Activated gamma-delta T cell (primary cell): ENCODE data around the gene WBP2NL.
"Not testable (repeated sequence)": the region's sequence is repeated elsewhere in the genome, so short reads cannot be mapped to it uniquely, and the experiment has no call there.

Source experiments
- DNase-seq: peaks from one replicate; lab custom pipeline; 2025; lab: John Stamatoyannopoulos, UW
- total RNA-seq, 2 donors: gene quantifications; one replicate each; lab custom pipeline; 2026; lab: John Stamatoyannopoulos, UW

Gene WBP2NL
- 2.1 to 4.1 reads per million in 2 donors for total RNA-seq

- peak; percentile 67 for DNase-seq
Measured at GRCh38 chr22:41998361-41999261, at the start of gene WBP2NL. WBP2NL (plus strand) TSS chr22:41998788; CDS start chr22:41998819, 31 bp downstream.

- DNase-seq, result not testable (repeated sequence)
Measured at GRCh38 chr22:41948928-41949296, 49.7 kb upstream of the WBP2NL start.

- DNase-seq, result no peak
Measured at GRCh38 chr22:41949297-41949965, 49.2 kb upstream of the WBP2NL start.

DNA sequence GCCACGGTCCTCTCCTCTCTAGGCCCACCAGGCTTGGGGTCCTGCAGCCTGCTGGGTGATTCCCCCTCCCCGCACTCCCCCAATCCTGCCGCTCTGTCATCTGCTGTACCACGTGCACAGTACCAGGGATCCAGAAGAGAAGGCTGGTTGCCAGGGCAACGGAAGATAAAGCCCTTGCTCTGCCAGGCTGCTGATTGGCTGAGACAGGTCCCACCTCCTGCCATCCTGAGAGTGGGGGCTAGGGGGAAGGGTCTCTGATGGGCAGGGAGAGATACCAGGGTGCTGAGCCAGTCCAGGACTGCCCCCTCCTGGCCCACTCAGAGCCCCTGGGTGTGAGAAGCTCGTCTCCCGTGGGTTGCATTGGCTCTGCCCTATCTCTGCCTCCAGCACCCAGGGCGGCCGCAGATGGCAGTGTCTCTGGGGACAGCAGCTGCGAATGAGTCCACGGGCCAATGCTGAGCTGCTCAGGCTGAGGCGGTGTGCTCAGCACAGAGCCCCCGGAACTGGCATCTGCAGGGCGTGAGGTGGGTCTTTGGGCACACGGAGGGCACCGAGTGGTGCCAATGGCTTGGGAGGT, 46.6 kb upstream of the WBP2NL start, which contains the start of gene SMIM45:
TSS of gene SMIM45 (plus strand) at position 253 of the 577 bp plus-strand sequence.
- DNase-seq, result no peak

- DNase-seq, result no peak
Measured at GRCh38 chr22:41952713-41953112, 45.9 kb upstream of the WBP2NL start.

DNA sequence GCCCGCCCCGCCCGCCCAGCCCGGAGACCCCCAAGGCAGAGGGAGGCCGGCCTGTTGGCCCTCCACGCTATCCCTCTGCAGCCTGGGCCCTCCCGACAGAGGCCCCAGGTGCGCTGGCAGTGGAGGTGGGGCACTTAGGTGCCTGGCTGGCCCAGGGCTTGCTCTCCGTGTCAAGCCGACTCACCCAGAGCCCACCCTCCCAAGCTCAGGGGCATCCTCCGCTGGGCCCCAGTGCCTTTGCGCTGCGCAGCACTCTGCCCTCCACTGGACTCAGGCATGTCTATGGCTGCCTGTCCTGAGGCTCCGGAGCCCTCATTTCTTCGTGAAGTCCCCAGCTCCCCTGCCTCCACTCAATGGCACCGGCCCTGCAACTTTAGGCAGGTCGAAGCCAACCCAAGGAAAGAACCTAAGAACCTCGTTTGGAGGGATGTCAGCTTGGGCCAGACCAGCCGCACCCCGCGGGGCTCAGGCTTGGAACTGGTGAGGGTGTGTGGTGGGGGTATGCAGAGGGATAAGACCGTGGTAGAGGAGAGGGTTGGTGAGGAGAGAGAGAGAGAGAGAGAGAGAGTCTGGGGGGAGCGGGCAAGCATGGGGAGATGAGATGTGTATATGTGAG, 40.5 kb upstream of the WBP2NL start:
- DNase-seq, result no peak

DNA sequence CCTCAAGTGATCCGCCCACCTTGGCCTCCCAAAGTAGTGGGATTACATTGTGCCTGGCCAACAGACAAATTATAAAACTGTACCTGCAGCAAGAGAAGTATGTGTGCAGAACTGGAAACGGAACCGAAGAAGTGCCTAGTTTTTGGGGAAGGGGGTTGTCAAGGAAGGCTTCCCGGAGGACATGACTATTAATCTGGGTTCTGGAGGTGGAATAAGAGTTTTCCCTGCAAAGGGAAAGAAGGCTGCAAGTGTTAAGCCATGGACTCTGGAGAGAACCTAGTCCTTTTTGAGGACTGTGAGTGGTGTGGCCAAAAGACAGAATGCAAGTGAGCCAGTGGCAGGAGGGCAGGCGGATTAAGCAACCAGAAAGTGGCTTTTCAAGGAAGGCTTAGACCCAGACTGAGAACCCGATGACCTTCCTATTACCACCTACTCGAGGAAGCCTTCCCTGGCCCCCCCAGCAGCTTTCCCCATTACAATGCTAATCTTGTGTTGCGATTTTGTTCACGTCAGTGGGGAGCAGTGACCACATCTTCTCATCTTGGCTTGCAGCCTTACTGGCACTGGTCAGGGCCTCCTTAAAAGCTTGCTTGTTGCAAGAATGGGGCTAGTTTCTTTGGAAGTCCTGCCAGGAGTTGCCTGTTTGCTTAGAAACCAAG, 35.0 kb upstream of the WBP2NL start:
- DNase-seq, result no peak

- no peak for DNase-seq
Measured at GRCh38 chr22:41964112-41964491, 34.5 kb upstream of the WBP2NL start.

GRCh38 chr22:41966225-41966606, 32.4 kb upstream of the WBP2NL start:
- DNase-seq, result no peak

- DNase-seq, result no peak
Measured at GRCh38 chr22:41966607-41967240, 31.9 kb upstream of the WBP2NL start.

- DNase-seq, result no peak
Measured at GRCh38 chr22:41968601-41969000, 30.0 kb upstream of the WBP2NL start.

DNA sequence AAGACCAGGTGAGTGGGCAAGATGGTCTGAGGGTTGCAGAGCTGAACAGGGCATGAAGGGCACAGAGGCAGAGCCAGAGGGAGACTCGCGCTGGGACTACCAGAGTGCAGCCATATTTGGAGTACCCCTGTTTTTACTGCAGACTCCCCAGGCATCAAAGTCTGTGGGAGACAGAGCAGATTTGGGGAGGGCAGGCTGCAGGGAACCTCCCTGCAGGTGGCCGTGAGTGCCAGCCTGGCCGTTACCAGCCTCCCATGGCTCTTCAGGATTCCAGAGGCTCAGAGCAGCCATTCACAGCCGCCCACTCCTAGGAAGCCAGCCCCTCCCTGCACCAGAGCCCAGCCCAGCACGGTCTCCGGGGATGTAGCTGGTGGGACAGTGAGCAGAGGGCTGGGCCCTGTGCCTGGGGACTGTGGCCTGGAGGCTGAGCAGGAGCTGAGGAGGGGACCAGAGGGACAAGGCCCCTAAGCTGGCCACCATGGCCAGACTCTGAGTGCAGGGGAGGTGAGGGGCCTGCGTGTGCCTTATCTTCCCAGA, 29.4 kb upstream of the WBP2NL start, which contains the start of gene SEPTIN3:
TSS of gene SEPTIN3 (plus strand) at position 334 of the 537 bp plus-strand sequence. CDS start 2,050 bp downstream, outside the sequence.
- no peak for DNase-seq

GRCh38 chr22:41970601-41971000, 28.0 kb upstream of the WBP2NL start:
- DNase-seq, result no peak

DNA sequence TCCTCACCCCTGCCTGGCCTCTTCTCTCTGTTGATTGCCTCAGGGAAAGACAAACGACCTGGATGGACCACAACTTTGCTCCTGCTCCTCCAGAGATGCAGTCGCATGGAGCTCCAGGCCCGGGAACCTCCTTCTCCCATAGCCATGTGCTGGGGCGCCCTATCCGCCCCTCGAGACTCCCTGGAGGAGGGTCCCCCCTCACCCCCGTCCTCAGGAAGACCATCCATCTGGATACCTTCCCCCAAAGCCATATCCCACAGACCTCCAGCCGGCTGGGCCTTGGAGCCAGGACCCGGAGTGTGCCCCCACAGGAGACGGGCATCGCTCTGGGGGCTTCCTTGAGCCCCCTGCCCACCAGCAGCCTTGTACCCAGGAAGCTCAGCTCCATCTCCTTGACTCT, 27.2 kb upstream of the WBP2NL start:
- DNase-seq, result no peak

DNA sequence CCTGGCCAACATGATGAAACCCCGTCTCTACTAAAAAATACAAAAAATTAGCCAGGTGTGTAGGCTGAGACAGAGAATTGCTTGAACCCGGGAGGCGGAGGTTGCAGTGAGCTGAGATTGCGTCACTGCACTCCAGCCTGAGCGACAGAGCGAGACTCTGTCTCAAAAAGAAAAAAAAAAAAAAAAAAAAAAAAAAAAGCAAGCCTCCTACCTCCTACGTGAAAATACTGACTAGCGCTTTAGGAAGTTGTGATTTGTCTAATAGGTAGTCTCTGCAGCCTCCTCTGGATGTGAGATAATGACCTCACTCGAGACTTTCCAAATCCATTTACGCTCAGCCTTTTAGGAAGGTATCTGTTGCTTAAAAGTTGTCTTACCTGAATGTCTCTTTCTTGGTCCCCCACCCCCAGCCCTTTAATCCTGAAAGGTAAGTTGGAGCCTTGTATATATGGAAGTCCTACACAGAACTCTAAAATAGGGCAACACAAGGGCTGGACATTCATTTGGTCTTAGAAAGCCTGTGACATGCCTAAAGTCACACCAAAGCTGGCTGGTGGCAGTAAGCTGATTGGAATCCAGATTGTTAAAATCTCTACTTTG, 23.8 kb upstream of the WBP2NL start:
- DNase-seq, result no peak

GRCh38 chr22:41975299-41976069, 23.1 kb upstream of the WBP2NL start:
- no peak for DNase-seq

DNA sequence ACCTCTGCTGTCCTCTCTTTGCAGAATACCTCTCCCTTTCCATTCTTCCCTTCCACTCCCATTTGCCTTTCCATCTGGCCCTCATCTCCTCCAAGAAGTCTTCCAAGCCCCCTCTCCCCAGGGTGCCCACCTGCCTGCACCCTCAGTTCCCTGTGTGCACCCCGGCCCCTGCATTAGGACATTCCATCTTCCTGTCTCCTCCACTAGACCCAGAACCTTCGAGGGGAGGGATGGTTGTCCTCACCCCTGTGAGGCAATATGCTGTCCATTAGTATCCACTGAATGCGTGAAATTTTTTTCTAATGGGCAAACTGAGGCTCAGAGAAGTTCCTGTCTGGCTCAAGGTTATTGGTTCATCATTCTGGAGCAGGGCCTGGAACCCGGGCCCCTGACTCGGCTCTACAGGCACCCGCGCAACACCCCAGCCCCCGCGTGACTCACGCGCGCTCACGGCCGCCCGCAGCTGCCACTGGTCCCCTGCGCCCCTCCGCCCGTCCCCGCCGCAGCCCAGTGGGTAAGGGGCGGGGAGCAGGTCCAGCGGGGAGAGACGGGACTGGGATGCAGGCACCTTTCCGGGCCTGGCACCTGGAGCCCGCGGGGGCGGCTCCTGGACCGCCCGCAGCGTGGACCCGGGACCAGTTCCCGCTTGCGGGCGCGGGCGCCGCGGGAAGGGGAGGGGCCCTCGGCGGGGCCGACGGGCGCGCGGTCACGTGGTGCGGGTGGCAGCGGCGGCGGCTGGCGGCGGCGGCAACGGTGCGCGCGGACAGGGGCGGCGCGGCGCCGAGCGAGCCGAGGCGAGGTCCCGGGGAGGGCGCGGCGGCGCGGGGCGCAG, 22.3 kb upstream of the WBP2NL start:
- DNase-seq, result peak; percentile 34

- DNase-seq, result no peak
Measured at GRCh38 chr22:41976961-41977566, 21.5 kb upstream of the WBP2NL start.
